OCI-LY1 (cell line): ENCODE data around the gene HACE1.
A peak's percentile ranks its signal among the peaks of the same experiment; 100 is the strongest.

Source experiments
- H2AFZ ChIP-seq: fragments of 200-600 bp; sonication (generic), shearing (Covaris generic); 2 replicates; pipeline ENCODE4 v1.6.0; 2014; ENCODE audit warnings: antibody characterized with exemption, mild to moderate bottlenecking, low read length
- H3F3A ChIP-seq: fragments of 200-600 bp; sonication (generic), shearing (Covaris generic); 2 replicates; pipeline ENCODE4 v1.6.0; 2014; ENCODE audit warnings: mild to moderate bottlenecking, antibody characterized with exemption, low read length, moderate library complexity; ENCODE audit not compliant: insufficient read depth
- H3K27ac ChIP-seq: fragments of 200-600 bp; sonication (generic); 2 replicates; pipeline ENCODE4 v1.5.1; 2014; ENCODE audit warnings: low read length, mixed run types, mild to moderate bottlenecking, low read depth; ENCODE audit not compliant: poor library complexity, severe bottlenecking
- H3K27me3 ChIP-seq: fragments of 200-600 bp; sonication (generic); 2 replicates; pipeline ENCODE4 v1.6.0; 2014; ENCODE audit warnings: antibody characterized with exemption, mild to moderate bottlenecking, low read length, moderate library complexity; ENCODE audit not compliant: insufficient read depth
- H3K36me3 ChIP-seq: fragments of 200-600 bp; sonication (generic); 2 replicates; pipeline ENCODE4 v1.6.1; 2014; ENCODE audit warnings: mild to moderate bottlenecking, antibody characterized with exemption, low read length, moderate library complexity, mixed read lengths; ENCODE audit not compliant: insufficient read depth
- H3K4me1 ChIP-seq: fragments of 200-600 bp; sonication (generic); 2 replicates; pipeline ENCODE4 v1.5.1; 2014; ENCODE audit warnings: mild to moderate bottlenecking, low read length, moderate library complexity; ENCODE audit not compliant: insufficient read depth, severe bottlenecking
- H3K4me2 ChIP-seq: fragments of 200-600 bp; sonication (generic), shearing (Covaris generic); 2 replicates; pipeline ENCODE4 v1.6.1; 2014; ENCODE audit warnings: low read length
- H3K4me3 ChIP-seq: fragments of 200-600 bp; sonication (generic); 2 replicates; pipeline ENCODE4 v1.5.1; 2014; ENCODE audit warnings: low read length, low read depth, mild to moderate bottlenecking, mixed read lengths; ENCODE audit not compliant: poor library complexity, severe bottlenecking
- H3K79me2 ChIP-seq: fragments of 200-600 bp; shearing (Covaris generic); 2 replicates; pipeline ENCODE4 v1.6.1; 2016; ENCODE audit warnings: mixed run types, low read length, mixed read lengths; ENCODE audit not compliant: insufficient read depth
- H3K9ac ChIP-seq: fragments of 200-600 bp; sonication (generic), shearing (Covaris generic); 2 replicates; pipeline ENCODE4 v1.6.1; 2014; ENCODE audit warnings: mild to moderate bottlenecking, low read length, mixed read lengths
- H3K9me2 ChIP-seq: fragments of 200-600 bp; sonication (generic), shearing (Covaris generic); 2 replicates; pipeline ENCODE4 v1.6.1; 2014; ENCODE audit warnings: low read depth, mild to moderate bottlenecking, low read length, mixed read lengths
- H3K9me3 ChIP-seq: fragments of 200-600 bp; shearing (Covaris generic); 2 replicates; pipeline ENCODE4 v1.6.1; 2014; ENCODE audit warnings: low read length, mixed read lengths
- H4K20me1 ChIP-seq: fragments of 200-600 bp; sonication (generic), shearing (Covaris generic); 2 replicates; pipeline ENCODE4 v1.6.0; 2016; ENCODE audit warnings: mild to moderate bottlenecking, low read length; ENCODE audit not compliant: insufficient read depth
- CTCF ChIP-seq: fragments of 200-600 bp; sonication (generic), shearing (Covaris generic); IDR thresholded peaks from 2 replicates; pipeline ENCODE4 v1.5.1; 2017; ENCODE audit warnings: mild to moderate bottlenecking, antibody characterized with exemption, low read length, moderate library complexity, mixed read lengths
- EZH2 ChIP-seq: fragments of 200-600 bp; sonication (generic), shearing (Covaris generic); IDR thresholded peaks from 2 replicates; pipeline ENCODE4 v1.8.0; 2017; ENCODE audit warnings: borderline replicate concordance, mixed run types, mild to moderate bottlenecking, antibody characterized with exemption, low read length, moderate library complexity, mixed read lengths

HACE1 gene

DNA sequence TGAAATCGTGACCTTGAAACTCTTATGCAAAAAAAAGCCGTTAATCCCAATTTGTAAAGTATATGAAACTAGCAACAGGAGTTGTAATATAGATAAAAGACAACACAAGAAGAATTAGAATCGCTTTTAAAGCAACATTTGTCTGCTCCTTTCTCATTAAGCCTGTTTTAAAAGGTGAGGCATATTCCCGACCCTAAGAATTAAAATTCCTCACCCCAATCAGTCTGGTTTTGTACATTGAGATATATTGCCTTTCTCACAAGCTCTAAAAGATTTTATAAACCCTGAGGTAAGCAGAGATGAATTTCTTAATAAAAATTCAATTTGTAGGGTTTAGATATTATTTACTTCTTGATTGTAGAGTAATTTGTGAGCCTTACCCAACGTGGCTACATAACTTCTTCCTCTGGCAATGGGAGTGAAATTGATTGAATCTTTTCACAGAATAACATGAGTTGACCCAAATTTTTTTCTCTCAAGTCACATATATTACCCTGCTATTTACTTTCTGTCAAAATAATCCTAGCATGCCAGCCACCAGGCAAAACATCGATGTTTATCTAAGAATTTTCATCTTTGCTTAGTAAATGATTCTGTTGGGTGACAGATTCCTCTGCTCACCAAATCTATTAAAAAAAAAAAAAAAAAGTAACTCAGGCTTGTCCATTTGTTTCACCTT lies 173.7 kb downstream of the HACE1 start:
- Histone ChIP-seq H3K9me2 (no peaks in the 10 kb centered on the region), H2AFZ (no peak overlapping the region), H3K9ac (no peak overlapping the region), H3K79me2 (no peaks in the 10 kb centered on the region), H3K36me3 (no peaks in the 10 kb centered on the region), H3K27ac (no peak overlapping the region), H3K4me2 (no peak overlapping the region), H3K27me3 (0 out of 2 replicates have a peak, but pooled peaks cover 3% of the 10 kb centered on the region), H3K9me3 (no peaks in the 10 kb centered on the region), H4K20me1 (no peaks in the 10 kb centered on the region), H3K4me3 (no peak overlapping the region), H3K4me1 (no peaks in the 10 kb centered on the region), H3F3A (no peaks in the 10 kb centered on the region)
- TF ChIP-seq CTCF (no peak), EZH2 (no peak)

DNA sequence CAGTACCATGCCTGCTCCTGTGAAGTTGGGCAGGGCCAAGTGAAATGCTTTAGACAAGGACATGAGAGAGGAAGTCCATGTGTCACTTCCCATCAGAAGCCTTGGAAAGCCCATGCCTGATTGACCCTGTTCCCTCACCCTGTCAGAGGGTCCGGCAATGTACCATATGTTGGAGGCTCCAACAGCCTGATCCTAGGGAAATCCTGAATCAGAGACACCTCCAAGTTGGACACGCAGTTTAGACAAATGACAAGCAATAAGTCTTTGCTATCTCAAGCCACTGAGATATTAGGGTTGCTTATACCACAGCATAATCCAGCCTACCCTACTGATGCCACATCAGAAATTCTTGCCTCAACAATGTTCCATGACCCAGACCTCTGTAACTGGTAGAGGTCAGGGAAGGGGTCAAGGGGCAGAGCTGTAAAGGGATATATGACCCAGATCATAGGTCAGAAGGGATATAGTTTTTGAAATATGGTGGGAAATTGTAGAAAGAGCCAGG lies 174.8 kb downstream of the HACE1 start:
- no peaks in the 10 kb centered on the region for H3K4me1 ChIP-seq
- H3K4me2 ChIP-seq: no peak overlapping the region
- H3K27me3 ChIP-seq: 0 out of 2 replicates have a peak, but pooled peaks cover 3% of the 10 kb centered on the region
- no peaks in the 10 kb centered on the region for H3K9me3 ChIP-seq
- H3K79me2 ChIP-seq: no peaks in the 10 kb centered on the region
- TF ChIP-seq EZH2 (no peak), CTCF (no peak)
- H4K20me1 ChIP-seq: no peaks in the 10 kb centered on the region
- no peak overlapping the region for H2AFZ ChIP-seq
- no peak overlapping the region for H3K4me3 ChIP-seq
- H3K9me2 ChIP-seq: no peaks in the 10 kb centered on the region
- H3F3A ChIP-seq: no peaks in the 10 kb centered on the region
- no peak overlapping the region for H3K27ac ChIP-seq
- no peak overlapping the region for H3K9ac ChIP-seq
- H3K36me3 ChIP-seq: no peaks in the 10 kb centered on the region

GRCh38 chr6:104683809-104684208 lies 175.9 kb downstream of the HACE1 start:
- Histone ChIP-seq H3K79me2 (no peaks in the 10 kb centered on the region), H3K4me1 (no peaks in the 10 kb centered on the region), H3K9me3 (no peaks in the 10 kb centered on the region), H3K36me3 (no peaks in the 10 kb centered on the region), H3K9ac (no peak overlapping the region), H3K4me2 (no peak overlapping the region), H3F3A (no peaks in the 10 kb centered on the region), H4K20me1 (no peaks in the 10 kb centered on the region), H3K27ac (no peak overlapping the region), H3K27me3 (no peaks in the 10 kb centered on the region), H3K4me3 (no peak overlapping the region), H3K9me2 (no peaks in the 10 kb centered on the region), H2AFZ (0 out of 2 replicates have a peak overlapping the region, but pooled peaks have one; percentile 67)
- no peak for TF ChIP-seq EZH2
- no peak for TF ChIP-seq CTCF
